Chondrocyte (in vitro differentiated cells): ENCODE measurements around the gene TMEM135. TPM values are rescaled to one million over a fixed set of nuclear protein-coding genes. Genes with fewer than 3 reads are reported as not detected.
"Not testable (repeated sequence)": the region's sequence is repeated elsewhere in the genome, so short reads cannot be mapped to it uniquely, and the experiment has no call there.

Experiments used
- DNase-seq: peaks from one replicate; pipeline ENCODE4 v3.0.0; 2021; ENCODE audit warnings: mixed read lengths, low spot score
- H3K27ac Mint-ChIP-seq: one replicate; pipeline ENCODE4 v1.8.0; 2021; ENCODE audit warnings: mild to moderate bottlenecking, moderate library complexity, mixed read lengths; ENCODE audit not compliant: unreplicated experiment
- H3K27me3 Mint-ChIP-seq: 2 replicates; pipeline ENCODE4 v1.8.0; 2021; ENCODE audit warnings: low read depth, mixed read lengths
- H3K36me3 Mint-ChIP-seq: 2 replicates; pipeline ENCODE4 v1.8.0; 2021; ENCODE audit warnings: low read depth, mixed read lengths
- H3K4me1 Mint-ChIP-seq: 2 replicates; pipeline ENCODE4 v1.8.0; 2021; ENCODE audit warnings: low read depth, mild to moderate bottlenecking, mixed read lengths
- H3K4me3 Mint-ChIP-seq: one replicate; pipeline ENCODE4 v1.8.0; 2021; ENCODE audit warnings: mild to moderate bottlenecking, moderate library complexity, mixed read lengths; ENCODE audit not compliant: unreplicated experiment
- H3K9me3 Mint-ChIP-seq: 2 replicates; pipeline ENCODE4 v1.8.0; 2021; ENCODE audit warnings: low read depth, mixed read lengths
- CTCF ChIP-seq: fragments of 200-600 bp; sonication (generic); IDR thresholded peaks from 2 replicates; pipeline ENCODE4 v1.5.0; 2021; ENCODE audit warnings: antibody characterized with exemption, mild to moderate bottlenecking, moderate library complexity
- total RNA-seq: library from RNA; stranded (reverse); gene quantifications from 3 replicates; pipeline ENCODE4 v1.2.1, GENCODE V29; 2021

TMEM135 gene
- total RNA-seq, 1 donor from 2014 or later = 13.3 TPM

- no peak overlapping the region for H3K4me3 Mint-ChIP-seq
Observed at GRCh38 chr11:87141980-87142514, 104.3 kb downstream of the TMEM135 start.

GRCh38 chr11:87142594-87142993 lies 104.9 kb downstream of the TMEM135 start:
- DNase-seq = no peak
- H3K36me3 Mint-ChIP-seq = peaks cover 3% of the 10 kb centered on the region
- peaks cover 10% of the 10 kb centered on the region for H3K9me3 Mint-ChIP-seq
- no peak overlapping the region for H3K27ac Mint-ChIP-seq
- no peak for TF ChIP-seq CTCF
- H3K4me3 Mint-ChIP-seq = no peak overlapping the region
- H3K4me1 Mint-ChIP-seq = no peaks in the 10 kb centered on the region
- H3K27me3 Mint-ChIP-seq = no peaks in the 10 kb centered on the region

More at GRCh38 chr11:87141980-87142514, 104.3 kb downstream of the TMEM135 start:
- Mint-ChIP-seq H3K9me3 (peaks cover 10% of the 10 kb centered on the region), H3K27ac (no peak overlapping the region), H3K27me3 (no peaks in the 10 kb centered on the region), H3K4me1 (no peaks in the 10 kb centered on the region), H3K36me3 (peaks cover 3% of the 10 kb centered on the region)
- no peak for TF ChIP-seq CTCF
- no peak for DNase-seq

GRCh38 chr11:87143641-87144040 lies 105.9 kb downstream of the TMEM135 start:
- DNase-seq = no peak
- peaks cover 10% of the 10 kb centered on the region for H3K9me3 Mint-ChIP-seq
- H3K4me3 Mint-ChIP-seq = no peak overlapping the region
- H3K4me1 Mint-ChIP-seq = peaks cover 9% of the 10 kb centered on the region
- H3K27me3 Mint-ChIP-seq = no peaks in the 10 kb centered on the region
- no peak for TF ChIP-seq CTCF
- peaks cover 3% of the 10 kb centered on the region for H3K36me3 Mint-ChIP-seq
- H3K27ac Mint-ChIP-seq = no peak overlapping the region

- peaks cover 3% of the 10 kb centered on the region for H3K36me3 Mint-ChIP-seq
- TF ChIP-seq CTCF = no peak
- peaks cover 9% of the 10 kb centered on the region for H3K9me3 Mint-ChIP-seq
- H3K4me3 Mint-ChIP-seq = no peak overlapping the region
- no peak for DNase-seq
- H3K4me1 Mint-ChIP-seq = peaks cover 12% of the 10 kb centered on the region
- H3K27me3 Mint-ChIP-seq = no peaks in the 10 kb centered on the region
- no peak overlapping the region for H3K27ac Mint-ChIP-seq
Observed at GRCh38 chr11:87144252-87144651, 106.5 kb downstream of the TMEM135 start.

GRCh38 chr11:87148749-87149148 lies 111.0 kb downstream of the TMEM135 start:
- Mint-ChIP-seq H3K27me3 (no peaks in the 10 kb centered on the region), H3K27ac (no peak overlapping the region), H3K4me1 (peaks cover 28% of the 10 kb centered on the region), H3K36me3 (no peaks in the 10 kb centered on the region), H3K4me3 (no peak overlapping the region), H3K9me3 (no peaks in the 10 kb centered on the region)
- no peak for DNase-seq
- TF ChIP-seq CTCF = no peak

GRCh38 chr11:87149782-87150181 lies 112.0 kb downstream of the TMEM135 start:
- not testable (repeated sequence) for H3K4me3 Mint-ChIP-seq, H3K27ac Mint-ChIP-seq, H3K36me3 Mint-ChIP-seq, H3K27me3 Mint-ChIP-seq, DNase-seq, H3K9me3 Mint-ChIP-seq
- peaks cover 28% of the 10 kb centered on the region for H3K4me1 Mint-ChIP-seq
